K562 (cell line): ENCODE results near the gene TMEM132C. TPM values are rescaled to one million over a fixed set of nuclear protein-coding genes. Genes with fewer than 3 reads are reported as not detected.

Source experiments
- ATAC-seq: fragments of 200-7000 bp; cut with Tn5 transposase; 3 replicates; pipeline ENCODE4 v1.9.1; 2020; ENCODE audit warnings: moderate library complexity
- BruUV-seq: library from RNA; stranded (reverse); fragments of 400-500 nt; replicated peaks from 2 replicates; lab custom pipeline; 2021; lab: Mats Ljungman, UMichigan
- CTCF ChIA-PET: fragments of 300-600 bp; formaldehyde crosslinking; extraction: SDS; loops from one replicate; lab custom pipeline; 2021; ENCODE audit warnings: low intra/inter-chr PET ratio; lab: Yijun Ruan, JAX
- POLR2A ChIA-PET: fragments of 300-600, 350-650 bp; sonication (Branson Sonifier 250); formaldehyde crosslinking; extraction: SDS; loops from one replicate; lab custom pipeline; 2021; ENCODE audit warnings: antibody characterized with exemption, inconsistent platforms; lab: Yijun Ruan, JAX
- DNase-seq, 4 experiments: peaks; one replicate each; pipeline versions ENCODE4 v3.0.0 to v3.0.0-alpha.2; 2011 to 2018; ENCODE audit warnings: low spot score in 3 of 4, mixed read lengths in 3 of 4; ENCODE audit errors: extremely low read depth in 1 of 4
- FAIRE-seq: peaks from 2 replicates; lab custom pipeline; 2011; peaks lifted over from hg19 to GRCh38; lab: Jason Lieb, UNC
- H2AFZ ChIP-seq: 2 replicates; pipeline ENCODE4 v1.6.0; 2011; ENCODE audit warnings: low read depth, low read length, control low read depth, inconsistent platforms
- H3K27ac ChIP-seq: fragments of 200-600 bp; 3 replicates; pipeline ENCODE4 v1.8.0; 2011; ENCODE audit warnings: low read depth, mild to moderate bottlenecking, control low read depth, inconsistent platforms, low read length, moderate library complexity, mixed read lengths; ENCODE audit errors: extremely low read depth
- H3K27me3 ChIP-seq, 2 experiments: fragments of 300-600 bp in 1 of 2; 2 replicates in 1 of 2; 3 replicates in 1 of 2; pipeline versions ENCODE4 v1.6.0 to v1.8.0; 2011; ENCODE audit warnings: inconsistent platforms in 2 of 2, low read length in 2 of 2, mild to moderate bottlenecking in 1 of 2, mixed read lengths in 1 of 2, moderate library complexity in 1 of 2; ENCODE audit not compliant: control insufficient read depth in 2 of 2, insufficient read depth in 2 of 2
- H3K36me3 ChIP-seq: fragments of 300-600 bp; 3 replicates; pipeline ENCODE4 v1.8.0; 2011; ENCODE audit warnings: mild to moderate bottlenecking, low read length, inconsistent platforms; ENCODE audit not compliant: control insufficient read depth, insufficient read depth
- H3K4me1 ChIP-seq, 2 experiments: fragments of 200-600 bp in 1 of 2; replicated peaks in 1 of 2; 2 replicates in 1 of 2; 3 replicates in 1 of 2; pipeline versions ENCODE4 v1.5.1 to v1.8.0; 2011; ENCODE audit warnings: inconsistent platforms in 2 of 2, low read length in 2 of 2, mild to moderate bottlenecking in 1 of 2, mixed read lengths in 1 of 2, moderate library complexity in 1 of 2; ENCODE audit not compliant: control insufficient read depth in 2 of 2, insufficient read depth in 2 of 2
- H3K4me2 ChIP-seq: 2 replicates; pipeline ENCODE4 v1.6.1; 2011; ENCODE audit warnings: low read length, control low read depth, inconsistent platforms, mixed read lengths; ENCODE audit not compliant: insufficient read depth
- H3K4me3 ChIP-seq: fragments of 200-600 bp; sonication (generic), shearing (Covaris generic); 2 replicates; pipeline ENCODE4 v1.5.1; 2016; ENCODE audit warnings: control low read depth, inconsistent platforms
- H3K79me2 ChIP-seq: fragments of 200-600 bp; 3 replicates; pipeline ENCODE4 v1.8.0; 2011; ENCODE audit warnings: low read length, inconsistent platforms; ENCODE audit not compliant: control insufficient read depth, insufficient read depth
- H3K9ac ChIP-seq, 2 experiments: 2 replicates each; pipeline versions ENCODE4 v1.6.0 to v1.6.1; 2011; ENCODE audit warnings: low read depth in 2 of 2, low read length in 2 of 2, control low read depth in 1 of 2, inconsistent platforms in 1 of 2, mild to moderate bottlenecking in 1 of 2, mixed read lengths in 1 of 2; ENCODE audit not compliant: insufficient read depth in 1 of 2
- H3K9me1 ChIP-seq: one replicate; pipeline ENCODE4 v1.6.0; 2011; ENCODE audit warnings: inconsistent platforms, mild to moderate bottlenecking, low read length, moderate library complexity; ENCODE audit not compliant: control insufficient read depth, insufficient read depth
- H3K9me3 ChIP-seq: replicated peaks from 2 replicates; pipeline ENCODE4 v1.5.1; 2011; ENCODE audit warnings: low read depth, low read length, inconsistent platforms; ENCODE audit not compliant: control insufficient read depth, insufficient read depth
- H4K20me1 ChIP-seq: replicated peaks from 2 replicates; pipeline ENCODE4 v1.6.1; 2011; ENCODE audit warnings: low read length, inconsistent platforms, mixed read lengths; ENCODE audit not compliant: control insufficient read depth, insufficient read depth
- ATF3 ChIP-seq, 2 experiments: fragments of 450-650 bp in 1 of 2; sonication (generic) in 1 of 2; formaldehyde crosslinking in 1 of 2; IDR thresholded peaks in 1 of 2; conservative IDR thresholded peaks in 1 of 2; 2 replicates each; pipeline versions ENCODE4 v1.6.1 to v1.8.1; 2016 to 2023; ENCODE audit warnings: mild to moderate bottlenecking in 2 of 2, moderate library complexity in 2 of 2, inconsistent platforms in 1 of 2, missing genetic modification reagents in 1 of 2
- CEBPZ ChIP-seq: fragments of 150-350 bp; IDR thresholded peaks from 2 replicates; pipeline ENCODE4 v1.6.1; 2014; ENCODE audit warnings: low read depth, mild to moderate bottlenecking, low read length, borderline replicate concordance
- ZBTB1 ChIP-seq: sonication (generic); formaldehyde crosslinking; IDR thresholded peaks from 2 replicates; pipeline ENCODE4 v1.8.1; 2023; ENCODE audit warnings: missing genetic modification reagents, low read depth, mild to moderate bottlenecking, borderline replicate concordance
- WGBS: fragments of 100-300 bp; shearing (Covaris generic); methylation state at CpG from one replicate; pipeline ENCODE4 v1.1.6; 2016; ENCODE audit warnings: low coverage, mixed read lengths; ENCODE audit not compliant: insufficient coverage; ENCODE audit errors: missing lambda C conversion rate; 5-methylcytosine and 5-hydroxymethylcytosine counted together
- in situ Hi-C: fragments of 300-500 bp; cut with MboI; formaldehyde crosslinking; loops from 4 replicates; pipeline ENCODE4 v1.15.0; 2018; ENCODE audit warnings: inconsistent platforms, mixed read lengths
- intact Hi-C: fragments of 100-400 bp; cut with micrococcal nuclease; formaldehyde crosslinking; loops from 2 replicates; pipeline ENCODE4 v1.14.2; 2022
- polyA plus RNA-seq, 8 experiments: library from polyadenylated mRNA; depleted of rRNA in 4 of 8; stranded (reverse) in 5 of 8; unstranded in 3 of 8; fragments of >200 nt; fragmentation: Nextera tagmentation in 2 of 8; fragmentation: Illumina TruSeq in 1 of 8; extraction: Ambion mirVana in 2 of 8; extraction: Trizol in 1 of 8; gene quantifications; 2 replicates each; pipeline versions ENCODE4 v1.2.1 to v1.2.3, GENCODE V29; 2011 to 2014; ENCODE audit warnings: inconsistent platforms in 1 of 8, missing spikeins in 1 of 8
- total RNA-seq, 7 experiments: library from RNA; depleted of rRNA in 6 of 7; stranded (reverse); fragments of >200 nt in 6 of 7; fragmentation: Illumina TruSeq in 2 of 7; extraction: Trizol in 2 of 7; gene quantifications; 2 replicates each; pipeline versions ENCODE4 v1.2.1 to v1.2.3, GENCODE V29; 2011 to 2021; ENCODE audit warnings: low replicate concordance in 1 of 7

The TMEM132C gene
- total and polyA plus RNA-seq, 9 of the 15 experiments (the other 6 are each of a cell fraction or from before 2014, with no cell fraction given), result not detected

- no peak for TF ChIP-seq CEBPZ
Measured at GRCh38 chr12:128240745-128241144, 26.2 kb upstream of the TMEM132C start (continued).

GRCh38 chr12:128245121-128245520 lies 21.8 kb upstream of the TMEM132C start:
- H3K9me1 ChIP-seq, result no peaks in the 10 kb centered on the region
- TF ChIP-seq ATF3 (IDR thresholded peaks at IDR 0.05) (peak; percentile 38; the same call in 1 of the 2 replicates), ATF3 (CRISPR knock-in tag; conservative IDR thresholded peaks at IDR 0.05) (no peak), ZBTB1 (CRISPR knock-in tag) (no peak)
- H3K79me2 ChIP-seq, result no peaks in the 10 kb centered on the region
- no peak overlapping the region for H3K27ac ChIP-seq
- DNase-seq (no peak), FAIRE-seq (no peak), ATAC-seq (no peak)
- no peaks in the 10 kb centered on the region for H4K20me1 ChIP-seq
- no peaks in the 10 kb centered on the region for H3K9me3 ChIP-seq
- BruUV-seq, result no TSS peak
- no peaks in the 10 kb centered on the region for H3K27me3 ChIP-seq
- intact Hi-C loops (no loop called here), in situ Hi-C loops (no loop called here)
- H3K4me2 ChIP-seq, result no peak overlapping the region
- no peak overlapping the region for H3K9ac ChIP-seq
- ChIA-PET POLR2A (no interaction called here), CTCF (no interaction called here)
- no peak overlapping the region for H3K4me3 ChIP-seq
- 0% methylated on average over 2 of the region's 2 CpGs for WGBS
- no peak overlapping the region for H2AFZ ChIP-seq
- no peaks in the 10 kb centered on the region for H3K4me1 ChIP-seq
- no peaks in the 10 kb centered on the region for H3K36me3 ChIP-seq
